Activated CD4-positive, alpha-beta T cell treated with anti-CD3 and anti-CD28 coated beads, Interleukin-2, amount 50 U/mL, for 16 hours (primary cell): ENCODE data around the gene PLEKHF1.
A peak's percentile ranks its signal among the peaks of the same experiment; 100 is the strongest.
"Not testable (repeated sequence)": the region's sequence is repeated elsewhere in the genome, so short reads cannot be mapped to it uniquely, and the experiment has no call there.

Experiments used
- DNase-seq: peaks from one replicate; pipeline ENCODE4 v3.0.0-alpha.2; 2020

The PLEKHF1 gene

GRCh38 chr19:29704562-29705558 is 39.6 kb downstream of the PLEKHF1 start:
- peak; percentile 54 for DNase-seq

DNA sequence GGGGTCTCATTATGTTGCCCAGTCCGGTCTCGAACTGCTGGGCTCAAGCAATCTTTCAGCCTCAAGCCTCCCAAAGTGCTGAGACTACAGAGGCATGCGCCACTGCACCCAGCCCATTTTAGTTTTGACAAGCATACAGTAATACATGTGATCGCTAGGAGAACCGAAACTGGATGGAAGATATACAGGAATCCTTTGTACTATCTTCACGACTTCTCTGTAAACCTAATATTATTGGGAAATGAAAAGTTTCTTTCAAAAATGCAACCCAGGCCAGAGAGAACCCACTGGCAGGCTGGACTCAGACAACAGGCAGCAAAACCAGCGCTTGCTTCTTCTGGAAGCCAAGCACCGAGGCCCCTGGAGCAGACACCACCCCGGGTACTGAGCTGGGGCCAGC is 40.4 kb downstream of the PLEKHF1 start:
- no peak for DNase-seq

GRCh38 chr19:29706635-29707034 is 41.4 kb downstream of the PLEKHF1 start:
- no peak for DNase-seq

DNA sequence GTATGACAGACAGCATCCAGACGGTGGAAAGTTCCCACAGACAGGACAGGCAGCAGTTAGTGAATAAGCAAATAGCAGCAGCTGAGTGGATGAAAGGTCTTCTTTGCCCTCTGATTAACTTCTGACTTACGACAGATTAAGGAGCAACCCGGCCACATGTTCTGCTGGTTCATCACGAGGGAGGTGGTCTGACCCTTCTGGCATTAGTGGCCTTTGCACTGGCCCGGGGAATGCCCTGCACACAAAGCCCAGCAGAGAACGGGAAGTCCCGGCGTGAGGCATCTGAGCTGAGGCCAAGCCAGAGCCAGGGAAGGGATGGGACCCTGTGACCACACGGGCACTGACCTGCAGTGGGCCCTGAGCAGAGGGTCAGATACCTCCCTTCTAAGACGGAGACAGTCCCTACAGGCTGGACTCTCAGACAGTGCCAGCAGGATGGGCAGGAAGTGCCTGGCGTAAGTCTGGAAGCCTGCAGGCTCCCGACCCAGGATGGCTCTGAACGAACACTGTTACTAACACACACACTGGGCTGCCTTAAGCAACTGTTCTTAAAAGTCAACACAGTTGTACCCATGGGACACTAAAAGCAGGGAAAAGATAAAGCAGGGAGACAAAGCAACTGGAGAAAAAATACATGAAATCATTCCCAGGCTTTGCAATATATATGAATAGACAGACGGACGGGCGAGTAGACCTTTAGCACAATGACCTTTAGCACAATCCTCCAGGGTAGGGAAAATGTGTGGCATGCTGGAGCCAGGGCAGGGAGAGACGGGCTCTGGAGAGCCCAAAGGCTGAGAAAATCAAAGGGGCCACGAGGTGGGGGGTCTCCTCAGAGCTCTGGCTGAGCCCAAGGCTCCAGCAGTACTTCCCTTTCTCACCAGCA is 43.5 kb downstream of the PLEKHF1 start:
- DNase-seq, result no peak

GRCh38 chr19:29709440-29709798 is 44.2 kb downstream of the PLEKHF1 start:
- DNase-seq, result not testable (repeated sequence)

- DNase-seq, result no peak
Observed at GRCh38 chr19:29711584-29712132, 46.4 kb downstream of the PLEKHF1 start.

- peak; percentile 27 for DNase-seq
Observed at GRCh38 chr19:29712744-29713516, 47.7 kb downstream of the PLEKHF1 start.

DNA sequence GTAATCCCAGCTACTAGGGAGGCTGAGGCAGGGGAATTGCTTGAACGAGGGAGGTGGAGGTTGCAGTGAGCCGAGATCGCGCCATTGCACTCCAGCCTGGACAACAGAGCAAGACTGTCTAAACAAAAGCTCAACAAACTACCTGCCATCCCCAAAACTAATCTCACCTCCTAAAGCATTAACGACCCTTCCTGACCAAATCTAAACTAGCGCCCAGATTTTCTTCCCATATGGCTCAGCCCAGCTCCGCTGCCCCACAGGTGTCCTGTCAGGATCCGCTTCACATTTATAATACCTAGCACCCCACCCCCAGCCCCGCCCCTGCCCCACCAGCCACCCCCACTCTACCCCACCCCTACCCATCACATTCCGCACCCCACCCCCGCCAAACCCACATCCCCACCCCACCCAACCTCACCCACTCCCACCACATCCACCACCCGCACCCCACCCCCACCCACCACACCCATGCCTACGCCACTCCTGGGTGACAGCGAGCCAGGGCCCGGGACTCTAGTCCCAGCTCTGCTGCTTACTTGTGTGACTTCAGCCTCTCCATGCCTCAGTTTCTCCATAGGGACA is 49.2 kb downstream of the PLEKHF1 start:
- DNase-seq, result peak; percentile 42

- peak; percentile 65 for DNase-seq
Observed at GRCh38 chr19:29714953-29715700, 49.9 kb downstream of the PLEKHF1 start, which contains the start of gene C19orf12. TSS of gene C19orf12 (minus strand) at chr19:29715261. CDS start at chr19:29708413, 6,848 bp downstream.

DNA sequence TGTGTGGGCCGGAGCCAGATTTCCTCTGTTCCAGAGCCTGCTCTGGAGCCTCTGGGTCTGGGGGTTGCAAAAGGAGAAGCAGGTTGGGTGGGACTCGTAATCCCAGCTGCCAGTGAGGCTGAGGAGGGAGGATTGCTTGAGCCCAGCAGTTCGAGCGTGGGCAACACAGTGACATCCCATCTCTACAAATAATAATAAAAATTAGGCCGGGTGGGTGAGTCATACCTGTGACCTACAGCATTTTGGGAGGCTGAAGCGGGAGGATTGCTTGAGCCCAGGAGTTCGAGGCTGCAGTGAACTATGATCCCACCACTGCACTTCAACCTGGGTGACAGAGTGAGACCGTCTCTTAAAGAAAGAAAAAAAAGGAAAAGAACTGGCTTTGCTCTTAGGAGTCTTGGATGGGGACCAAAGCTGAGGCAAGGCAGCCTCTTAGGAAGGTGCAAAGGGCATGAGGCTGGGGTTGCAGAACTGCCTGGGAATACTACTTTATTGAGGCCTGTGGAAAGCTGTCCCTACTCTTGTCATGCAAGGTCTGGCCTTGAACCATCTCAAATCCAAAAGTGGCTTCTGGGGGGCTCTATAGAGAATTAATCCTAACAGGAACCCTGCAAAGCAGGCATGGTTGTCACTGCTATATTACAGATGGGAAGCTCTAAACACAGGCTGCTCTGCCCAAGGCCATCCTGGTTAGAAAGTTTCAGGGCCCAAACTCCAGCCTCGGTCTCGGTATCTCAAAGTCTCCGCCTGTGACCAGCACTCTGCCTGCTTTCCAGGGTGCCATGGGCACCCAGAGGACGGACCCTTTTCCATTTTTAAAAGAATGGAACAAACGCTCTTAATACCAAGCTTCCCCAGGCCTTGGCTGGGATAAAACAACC is 50.7 kb downstream of the PLEKHF1 start:
- DNase-seq, result peak; percentile 18

- DNase-seq, result no peak
Observed at GRCh38 chr19:29717051-29717450, 51.8 kb downstream of the PLEKHF1 start.

DNA sequence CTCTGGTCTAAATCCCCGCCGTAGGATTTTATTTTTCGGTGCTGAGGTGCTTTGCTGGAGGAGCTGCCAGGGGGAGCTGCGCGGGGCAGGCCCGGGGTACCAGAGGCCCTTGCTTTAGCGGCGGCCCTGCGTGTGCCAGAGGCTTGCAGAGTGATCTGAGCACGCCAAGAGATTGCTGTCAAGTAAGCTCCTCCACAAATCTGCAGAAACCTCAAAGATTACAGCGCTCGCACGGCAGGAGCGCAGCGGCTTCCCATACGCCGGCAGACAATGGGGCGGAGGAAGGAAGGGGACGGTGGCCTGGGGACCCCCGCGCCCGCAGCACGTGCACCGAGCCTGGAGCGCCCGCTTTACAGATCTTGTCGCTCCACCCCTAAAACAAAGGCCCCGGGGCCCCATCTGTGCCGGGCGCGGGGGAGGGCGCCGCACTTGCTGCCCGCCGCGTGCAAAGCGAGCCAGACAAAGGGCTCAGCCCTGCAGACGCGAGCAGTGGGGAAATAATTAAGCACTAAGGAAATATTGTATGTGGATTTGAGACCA is 58.9 kb downstream of the PLEKHF1 start:
- peak; percentile 10 for DNase-seq

DNA sequence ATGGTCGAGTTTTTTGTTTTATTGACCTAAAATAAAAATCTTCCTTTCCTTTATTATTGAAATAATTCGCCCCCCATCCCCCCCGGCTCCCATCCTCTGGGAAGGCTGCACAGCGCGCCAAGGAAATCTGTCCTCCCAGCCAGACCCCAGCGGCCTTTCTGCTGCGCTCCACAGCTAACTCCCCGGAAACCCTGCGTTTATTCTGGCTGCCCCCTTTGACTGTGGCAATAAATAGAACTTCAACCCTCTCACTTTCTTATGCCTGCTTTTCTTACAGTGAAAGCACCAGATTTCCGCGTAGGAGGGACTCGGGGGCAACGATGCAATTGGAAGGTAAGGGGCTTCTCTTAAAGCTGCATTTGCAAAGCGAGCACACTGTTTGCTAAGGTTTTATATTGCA is 59.5 kb downstream of the PLEKHF1 start:
- DNase-seq, result no peak
